GM18499 (cell line): ENCODE data around the gene ARHGDIB.

Experiments
- ATAC-seq: cut with Tn5 transposase; IDR thresholded peaks from one replicate; pipeline ENCODE4 v1.9.1; 2021; ENCODE audit warnings: moderate number of reproducible peaks; ENCODE audit not compliant: insufficient read depth, unreplicated experiment

ARHGDIB gene

DNA sequence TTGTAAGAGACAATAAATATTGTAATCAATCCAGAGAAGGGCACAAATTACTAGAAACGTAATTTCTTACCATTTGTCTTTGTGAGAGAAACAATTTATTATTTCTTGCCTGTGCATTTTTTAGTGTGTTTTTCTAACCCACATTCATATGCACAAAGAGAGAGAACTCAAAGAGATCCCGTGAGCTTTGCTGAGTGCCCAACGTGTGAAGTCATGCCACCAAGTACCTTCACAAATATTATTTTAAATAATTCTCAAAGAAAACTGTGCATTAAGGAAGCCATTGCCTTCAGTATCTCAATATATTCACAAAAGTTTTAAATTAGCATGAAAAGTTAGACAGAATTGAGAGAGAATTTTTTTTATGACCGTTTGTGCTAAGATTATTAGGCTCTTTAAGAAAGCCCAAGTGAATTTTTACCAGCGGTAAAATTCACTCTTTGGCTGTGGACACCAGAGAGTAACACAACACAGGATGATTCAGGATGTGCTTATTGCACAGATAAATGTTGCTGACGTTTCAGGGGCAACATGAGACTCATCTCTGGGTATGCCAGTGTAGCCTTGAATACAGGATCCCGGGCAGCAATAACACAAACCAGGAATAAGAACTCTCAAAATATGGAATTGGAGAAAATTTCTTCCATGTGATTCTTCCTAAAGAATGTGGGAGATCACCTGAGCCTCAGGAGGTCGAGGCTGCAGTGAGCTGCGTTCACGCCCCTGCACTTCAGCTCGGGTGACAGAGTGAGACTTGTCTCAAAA is 2.9 kb downstream of the ARHGDIB start:
- no peak for ATAC-seq

DNA sequence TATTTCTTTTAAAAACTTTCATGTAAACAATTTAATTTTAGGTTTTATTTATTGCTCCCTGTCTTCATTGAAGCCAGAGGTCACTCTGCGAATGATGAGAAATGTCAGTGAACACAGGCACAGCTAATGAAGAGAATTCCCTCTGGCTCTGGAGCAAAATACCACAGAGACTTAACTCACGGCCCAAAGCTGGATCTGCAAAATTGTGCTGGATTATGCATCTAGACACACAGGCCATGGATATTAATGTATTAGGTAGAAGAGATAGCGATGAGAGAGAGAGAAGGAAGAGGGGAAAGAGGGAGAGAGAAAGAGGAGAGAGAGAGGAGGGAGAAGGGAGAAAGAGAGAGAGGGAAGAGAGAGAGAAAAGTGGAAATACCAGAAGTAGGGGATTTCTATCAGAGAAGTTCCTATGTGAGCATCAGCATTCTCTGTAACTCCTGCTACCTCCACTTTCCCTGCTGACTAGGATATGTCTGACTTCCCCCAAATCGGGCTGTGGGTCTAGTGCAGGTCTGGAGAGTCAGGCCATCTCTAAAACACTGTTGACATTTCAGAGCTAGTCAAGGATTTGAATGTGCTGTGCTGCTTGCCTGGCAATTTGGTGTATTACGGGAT is 3.7 kb downstream of the ARHGDIB start:
- ATAC-seq = no peak

DNA sequence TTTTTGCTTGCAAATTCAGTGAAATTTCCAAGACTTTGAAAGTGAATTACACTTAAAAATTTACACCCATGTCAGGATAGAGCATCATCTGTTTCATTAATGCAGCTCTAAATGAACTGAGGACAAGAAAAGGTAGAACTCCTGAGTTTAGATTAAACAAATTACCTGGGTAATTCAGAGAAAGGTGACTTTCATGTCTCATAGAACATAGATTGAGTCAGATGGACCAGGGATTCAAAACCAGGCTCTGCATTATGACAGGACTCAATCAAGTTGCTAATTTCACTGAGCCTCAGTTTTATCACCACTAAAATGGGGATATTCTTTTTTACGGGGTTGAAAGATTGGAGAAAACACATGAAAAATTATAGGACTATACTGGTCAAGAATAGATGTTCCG is 4.5 kb downstream of the ARHGDIB start:
- no peak for ATAC-seq

DNA sequence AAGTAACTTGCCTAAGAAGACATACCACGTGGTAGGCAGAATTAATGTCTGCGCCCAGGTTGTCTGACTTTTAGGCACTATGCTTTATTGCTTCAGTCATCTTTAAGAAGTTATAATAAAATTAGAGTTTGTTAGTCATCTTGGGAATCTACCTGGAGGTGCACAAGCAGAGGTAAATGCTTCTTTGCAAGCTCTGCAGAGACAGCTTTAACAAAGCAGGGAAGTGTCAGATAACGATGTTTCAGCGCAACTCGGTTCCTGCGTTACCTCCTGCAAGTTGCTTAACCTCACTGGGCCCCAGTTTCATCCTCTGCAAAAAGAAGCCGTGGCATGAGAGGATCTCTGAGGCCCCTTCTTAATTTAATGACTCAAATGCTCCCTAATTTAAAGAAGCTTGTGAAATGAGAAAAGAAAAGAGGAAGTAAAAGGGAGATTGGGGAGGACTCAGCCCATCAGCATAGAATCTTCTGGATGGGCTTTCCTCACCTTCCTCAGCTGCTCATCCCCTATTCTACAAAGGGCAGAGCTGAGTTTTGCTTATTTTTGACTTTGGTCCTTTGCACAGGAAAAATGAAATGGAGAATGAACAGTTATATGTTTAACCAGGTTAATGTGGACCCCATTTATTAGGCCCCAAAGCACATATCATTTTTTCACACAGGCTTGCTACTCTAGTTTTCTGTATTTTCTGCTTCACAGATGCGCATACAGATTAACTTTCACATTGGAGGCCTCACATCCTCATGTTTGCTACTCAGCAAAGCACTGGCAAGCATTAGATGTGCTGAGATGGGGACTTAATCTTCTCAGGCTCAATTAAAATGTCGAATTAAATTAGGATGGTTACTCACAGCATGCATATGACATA is 5.1 kb downstream of the ARHGDIB start:
- no peak for ATAC-seq

DNA sequence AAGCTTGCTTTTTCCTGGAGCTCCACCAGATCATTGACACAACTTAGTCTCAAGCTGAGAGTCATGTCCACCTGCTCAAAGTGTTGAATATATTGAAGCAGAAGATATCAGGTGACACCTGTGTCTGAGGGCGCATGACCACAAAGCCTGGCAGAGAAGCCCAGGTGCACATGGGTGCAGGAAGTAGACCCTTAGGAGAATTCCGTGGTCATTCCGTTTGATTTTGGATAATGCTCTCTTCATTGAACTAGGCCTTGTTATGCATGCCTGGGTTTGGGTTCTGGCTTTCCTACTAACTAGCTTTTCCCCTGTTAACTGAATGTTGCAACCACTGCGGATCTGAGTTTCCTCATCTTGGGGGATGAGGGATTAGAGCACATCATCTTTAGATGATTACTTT is 7.1 kb downstream of the ARHGDIB start:
- ATAC-seq = no peak

DNA sequence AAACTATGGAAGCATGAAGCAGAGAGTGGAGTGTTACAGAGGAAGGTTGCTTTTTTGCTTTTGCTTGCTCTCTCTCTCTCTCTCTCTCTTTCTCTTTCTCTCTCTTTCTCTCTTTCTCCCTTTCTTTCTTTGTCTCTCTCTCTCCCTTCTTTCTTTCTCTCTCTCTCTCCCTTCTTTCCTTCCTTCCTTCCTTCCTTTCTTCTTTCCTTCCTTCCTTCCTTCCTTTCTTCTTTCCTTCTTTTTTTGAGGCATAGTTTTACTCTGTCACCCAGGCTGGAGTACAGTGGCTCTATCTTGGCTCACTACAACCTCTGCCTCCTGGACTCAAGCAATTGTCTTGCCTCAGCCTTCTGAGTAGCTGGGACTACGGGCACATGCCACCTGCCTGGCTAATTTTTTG is 7.6 kb downstream of the ARHGDIB start:
- no peak for ATAC-seq

DNA sequence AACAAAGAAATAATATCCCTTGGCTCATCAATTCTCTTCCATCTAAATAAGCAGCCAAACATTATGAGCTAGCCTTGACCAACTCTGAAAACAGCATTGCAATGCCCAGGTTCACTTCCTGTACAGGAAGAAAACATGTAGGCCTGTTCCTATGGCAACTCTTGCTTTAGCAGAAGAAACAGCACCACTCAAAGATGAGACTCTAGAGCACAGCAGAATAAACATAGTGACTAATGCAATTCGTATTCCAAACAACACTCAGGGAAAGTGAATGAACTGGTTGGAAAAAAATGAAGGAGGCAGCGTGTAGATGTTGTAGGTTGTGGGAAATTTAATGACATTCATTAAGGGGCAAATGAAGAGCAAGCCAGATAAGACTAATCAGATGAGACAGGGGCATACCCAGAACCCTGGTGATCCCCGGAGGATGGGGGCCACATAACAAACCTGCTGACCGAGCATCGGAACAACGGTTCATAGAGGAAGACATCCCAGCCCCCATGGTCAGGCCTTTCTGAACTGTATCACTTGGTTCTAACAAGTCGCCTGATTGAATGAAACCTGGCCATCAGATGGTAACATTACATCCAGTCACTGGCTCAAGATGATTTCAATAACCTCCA is 9.0 kb downstream of the ARHGDIB start:
- peak; percentile 40 for ATAC-seq

DNA sequence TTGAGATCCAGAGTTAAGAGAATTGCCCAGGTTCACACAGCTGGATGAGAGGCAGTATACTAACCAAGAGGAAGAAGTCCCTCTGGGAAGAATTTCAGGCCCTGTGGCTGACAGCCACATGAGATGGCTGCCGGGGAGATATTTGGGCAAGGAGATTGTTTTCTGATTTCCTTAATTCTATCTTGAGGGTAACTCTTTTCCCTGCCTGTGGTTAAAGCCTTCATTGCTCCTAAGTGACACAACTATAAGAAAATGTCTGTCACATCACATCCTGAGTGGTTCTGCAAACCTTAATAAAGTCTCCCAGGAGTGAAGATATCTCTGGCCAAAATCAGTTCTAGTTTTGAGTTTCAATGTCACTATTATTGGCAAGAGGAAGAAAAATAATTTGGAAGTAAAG is 9.6 kb downstream of the ARHGDIB start:
- ATAC-seq = no peak

DNA sequence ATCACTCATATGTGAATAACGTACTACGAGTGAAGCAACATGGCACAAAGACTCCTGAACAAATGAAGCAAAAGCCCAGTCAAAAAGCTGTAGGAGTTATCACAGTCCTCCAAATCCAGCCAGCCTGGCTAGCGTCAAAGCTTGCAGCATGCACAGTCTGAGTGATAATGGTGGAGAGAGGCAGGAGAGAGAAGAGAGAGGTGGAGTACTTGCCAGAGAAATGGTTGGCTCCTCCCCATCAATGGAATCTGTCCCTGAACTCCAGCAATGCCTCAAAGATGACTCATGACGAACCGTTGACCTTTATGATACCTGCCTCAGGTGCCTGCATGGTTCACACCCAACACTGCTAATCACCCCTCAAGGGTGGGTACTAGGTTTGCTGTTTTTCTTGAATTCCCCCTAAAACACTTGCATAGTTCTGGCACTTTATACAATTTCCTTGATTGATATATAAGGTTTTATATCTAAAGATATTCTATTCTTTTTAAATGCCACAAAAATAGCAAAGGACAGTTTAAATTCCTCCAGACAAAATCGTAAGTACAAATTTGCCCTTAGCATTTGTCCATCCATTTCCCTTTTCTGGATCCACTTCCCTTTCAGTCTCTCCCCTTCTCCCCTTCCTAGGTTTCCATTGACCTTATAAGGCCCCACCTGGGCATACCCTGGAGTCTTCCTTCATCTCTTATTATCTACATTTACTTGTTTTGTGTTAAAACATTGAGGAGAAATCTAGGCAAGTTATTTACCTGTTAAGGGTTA is 10.2 kb downstream of the ARHGDIB start:
- ATAC-seq = no peak

DNA sequence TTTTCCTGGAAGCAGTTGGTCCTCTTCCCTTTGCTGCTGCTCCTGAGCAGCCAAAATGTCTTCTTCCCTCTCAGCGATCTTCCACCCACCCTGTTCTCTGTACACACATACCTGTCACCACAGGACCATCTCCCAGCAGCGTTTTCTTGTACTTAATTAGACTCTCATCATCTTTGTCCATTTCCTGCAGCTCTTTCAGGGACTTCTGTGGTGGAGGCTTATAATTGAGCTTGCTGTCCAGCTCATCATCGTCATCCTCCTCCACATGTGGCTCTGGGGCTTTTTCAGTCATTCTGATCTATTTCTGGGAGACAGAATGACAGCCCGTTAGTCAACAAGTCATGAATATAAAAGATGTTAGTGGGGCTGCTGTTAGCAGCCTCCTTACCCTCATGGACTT is 11.0 kb downstream of the ARHGDIB start:
- ATAC-seq = no peak

DNA sequence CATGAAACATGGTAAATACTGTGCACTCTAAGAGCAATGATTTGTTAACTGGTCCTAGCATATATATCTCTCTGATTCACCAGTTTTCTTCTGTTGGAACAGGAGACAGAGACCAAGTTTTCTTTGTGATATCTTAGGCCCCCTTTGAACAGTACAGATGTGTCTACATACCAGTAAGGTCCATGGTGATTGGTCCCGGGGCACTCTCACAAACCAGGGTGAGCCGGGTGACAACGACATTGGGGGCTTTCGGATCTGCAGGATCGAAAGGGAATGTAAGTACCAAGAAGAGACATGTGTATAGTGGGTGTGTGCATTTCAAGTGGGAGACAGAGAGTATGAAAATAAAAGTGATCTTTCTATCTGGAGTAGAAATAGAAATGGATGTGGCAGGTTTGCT is 11.8 kb downstream of the ARHGDIB start:
- no peak for ATAC-seq

DNA sequence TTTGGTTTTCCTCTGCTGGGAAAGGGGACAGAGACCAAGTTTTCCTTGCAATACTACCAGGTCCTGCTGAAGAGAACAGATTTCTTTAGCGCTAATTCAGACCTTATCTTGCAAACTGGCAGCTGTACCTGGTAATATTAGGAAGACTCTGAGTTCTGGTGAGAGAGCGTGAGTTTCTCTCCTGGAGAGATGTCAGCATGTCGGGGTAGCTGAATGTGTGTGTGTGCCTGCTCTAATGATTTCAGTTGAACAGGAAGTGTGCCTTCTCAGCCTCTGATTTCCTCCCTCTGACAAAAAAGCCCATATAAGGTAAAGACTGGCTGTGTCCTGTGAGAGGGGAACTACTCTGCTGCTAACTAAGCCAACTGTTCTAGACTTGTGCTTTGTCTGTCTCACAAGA is 12.7 kb downstream of the ARHGDIB start:
- peak; percentile 88 for ATAC-seq

DNA sequence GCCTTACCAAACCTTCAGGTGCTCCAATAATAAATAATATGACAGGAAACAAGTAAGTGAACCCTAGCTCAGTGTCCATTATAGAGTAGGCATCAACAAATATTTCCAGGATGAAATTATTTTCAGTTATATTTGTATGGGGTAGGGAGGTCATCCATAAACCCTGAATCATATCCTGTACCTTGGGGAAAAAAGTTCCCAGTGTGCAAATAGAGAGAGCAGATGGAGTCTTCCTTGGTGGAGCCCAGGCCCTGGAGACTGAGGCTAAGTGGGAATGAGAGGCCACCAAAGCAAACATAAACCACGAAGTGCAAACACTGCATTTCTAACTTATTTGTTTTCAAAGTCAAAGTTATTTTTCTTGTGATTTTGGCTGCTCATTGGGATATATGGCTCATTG is 14.5 kb downstream of the ARHGDIB start:
- ATAC-seq = no peak

DNA sequence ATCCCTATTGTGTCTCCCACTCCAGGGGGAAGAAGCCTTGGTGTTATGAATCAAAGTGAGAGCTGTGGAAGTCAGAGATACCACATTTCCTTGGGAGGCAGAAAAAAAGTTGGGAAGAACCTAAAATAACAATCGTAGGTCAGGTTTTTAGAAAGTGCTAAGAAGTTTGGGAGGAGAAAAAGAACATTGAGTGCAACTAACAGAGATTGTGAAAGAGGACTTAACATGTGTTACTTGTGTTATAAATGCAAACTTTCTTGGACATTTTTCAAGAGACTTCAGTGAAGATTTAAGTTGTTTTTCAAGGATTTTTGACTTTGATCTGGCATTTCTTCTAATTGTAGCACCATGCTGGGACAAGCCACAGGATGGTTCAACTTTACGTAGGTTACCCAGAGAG is 15.2 kb downstream of the ARHGDIB start:
- ATAC-seq = no peak

DNA sequence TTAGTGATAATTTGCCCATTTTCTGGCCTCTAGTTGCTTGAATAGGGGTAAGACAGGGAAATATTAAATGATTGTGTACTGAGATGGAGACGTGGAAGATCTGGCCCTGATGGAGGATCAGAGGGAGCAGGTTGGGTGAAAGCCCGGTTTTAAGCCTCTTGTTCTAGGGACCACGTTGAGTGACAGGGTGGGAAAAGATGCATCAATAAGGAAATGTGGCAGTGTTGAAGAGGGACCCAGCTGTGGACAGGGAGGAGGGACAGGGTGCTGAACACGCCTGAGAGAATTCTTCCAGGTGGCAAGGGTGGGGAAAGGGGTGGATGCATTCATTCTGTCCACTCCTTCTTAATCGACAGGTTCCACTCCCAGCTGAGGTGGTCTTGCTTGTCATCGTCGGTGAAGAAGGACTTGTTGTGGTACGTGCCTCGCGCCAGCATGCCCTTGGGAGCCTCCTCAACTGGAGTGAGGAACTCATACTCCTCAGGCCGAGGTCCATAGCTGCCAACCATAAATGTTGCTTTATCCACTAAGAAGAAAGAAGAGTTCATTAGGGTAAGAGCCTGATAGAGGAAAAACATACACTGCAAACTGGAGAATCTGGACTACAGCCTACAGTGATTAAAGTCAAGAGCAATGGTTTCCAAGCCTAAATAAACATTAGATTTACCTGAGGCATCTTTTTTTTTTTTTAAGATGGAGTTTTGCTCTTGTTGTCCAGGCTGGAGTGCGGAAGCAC is 19.0 kb downstream of the ARHGDIB start:
- no peak for ATAC-seq

DNA sequence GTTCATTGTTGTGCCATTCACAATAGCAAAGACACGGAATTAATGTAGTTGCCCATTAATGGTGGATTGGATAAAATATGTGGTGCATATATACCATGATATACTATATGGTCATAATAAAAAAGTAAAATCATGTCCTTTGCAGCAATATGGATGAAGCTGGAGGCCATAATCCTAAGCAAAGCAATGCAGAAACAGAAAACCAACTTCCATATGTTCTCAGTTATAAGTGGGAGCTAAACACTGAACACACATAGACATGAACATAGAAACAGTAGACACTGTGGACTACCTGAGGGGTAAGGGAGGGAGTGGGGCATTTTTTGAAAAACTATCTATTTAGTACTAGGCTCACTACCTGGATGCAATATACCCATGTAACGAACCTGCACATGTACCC is 20.0 kb downstream of the ARHGDIB start:
- ATAC-seq = no peak

DNA sequence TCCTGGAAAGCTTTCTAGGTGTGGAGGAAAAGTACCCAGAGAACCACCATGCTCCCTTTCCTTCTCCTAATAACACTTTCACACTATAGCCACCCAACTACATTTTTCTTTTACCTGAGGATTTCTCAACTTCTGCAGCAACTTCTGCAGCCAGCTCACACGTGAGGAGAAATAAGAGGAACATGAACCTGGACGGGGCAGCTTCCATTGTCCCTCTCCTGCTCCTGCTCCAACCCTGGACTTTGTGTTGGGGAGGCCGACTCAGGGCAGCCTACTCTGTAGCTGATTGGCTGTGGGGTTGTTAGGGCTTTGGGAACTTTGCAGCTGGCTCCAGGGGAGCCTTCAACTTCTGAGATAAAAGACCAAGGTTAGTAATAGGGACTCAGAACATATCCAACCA is 23.1 kb downstream of the ARHGDIB start, which contains the start of gene ERP27:
TSS of gene ERP27 (minus strand) at position 237 of the 400 bp plus-strand sequence. CDS start at position 208, 29 bp downstream.
- ATAC-seq = no peak

DNA sequence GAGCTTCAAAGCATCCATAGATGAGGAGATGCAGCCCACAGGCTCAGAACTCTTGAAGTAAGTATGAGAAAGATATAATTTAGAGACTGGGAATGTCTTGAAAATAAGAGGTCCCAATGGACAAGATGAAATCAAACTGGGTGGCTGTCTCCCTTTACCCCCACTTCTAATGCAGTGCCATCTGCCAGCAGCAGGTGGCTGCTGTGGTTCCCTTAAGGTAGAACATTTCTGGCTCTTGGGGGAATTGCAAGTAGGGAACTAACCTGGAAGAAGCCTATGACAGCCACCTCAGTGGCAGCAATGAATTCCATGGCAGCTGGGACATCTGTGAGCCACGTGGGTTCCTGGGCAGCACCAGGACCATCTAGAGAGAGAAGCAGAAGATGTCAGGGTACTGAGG is 23.7 kb downstream of the ARHGDIB start:
- no peak for ATAC-seq

DNA sequence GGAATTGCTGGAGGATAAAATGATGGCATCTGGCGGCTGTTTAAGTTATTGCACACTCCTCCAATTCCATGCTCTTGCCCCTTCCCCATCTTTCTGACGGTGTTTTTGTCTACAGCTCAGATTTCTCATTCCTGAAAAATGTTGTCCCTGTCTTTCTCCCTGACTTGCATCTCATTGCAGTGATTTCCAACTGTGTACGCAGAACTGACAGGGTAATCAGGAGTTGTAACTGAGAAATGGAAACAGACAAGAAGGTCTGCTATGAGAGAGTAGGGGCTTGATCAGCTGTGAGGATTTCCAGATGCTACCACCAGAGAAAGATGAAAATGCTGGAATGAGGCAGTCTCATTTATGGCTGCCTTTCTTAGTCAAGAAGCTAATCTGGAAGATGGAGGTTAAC is 24.4 kb downstream of the ARHGDIB start:
- ATAC-seq = no peak
